PFSK-1 (cell line): ENCODE measurements around the gene THY1.

Experiments used
- FOXP2 ChIP-seq: optimal IDR thresholded peaks from 2 replicates; pipeline ENCODE3; 2011; ENCODE audit warnings: borderline replicate concordance, control low read depth, inconsistent platforms; ENCODE audit not compliant: insufficient read depth; ENCODE audit errors: extremely low read length, extremely low read depth
- POLR2AphosphoS5 ChIP-seq: IDR thresholded peaks from 2 replicates; pipeline ENCODE4 v1.6.1; 2012; ENCODE audit warnings: low read depth, mild to moderate bottlenecking, control low read depth, low read length, moderate library complexity
- REST ChIP-seq, 2 experiments: IDR thresholded peaks; 2 replicates each; pipeline versions ENCODE4 v1.6.1 to v1.8.0; 2011 to 2012; ENCODE audit warnings: low read depth in 2 of 2, low read length in 2 of 2, control low read depth in 1 of 2, inconsistent platforms in 1 of 2, mild to moderate bottlenecking in 1 of 2, moderate library complexity in 1 of 2; ENCODE audit not compliant: insufficient read depth in 1 of 2
- SIN3A ChIP-seq: IDR thresholded peaks from 2 replicates; pipeline ENCODE4 v1.6.1; 2012; ENCODE audit warnings: mild to moderate bottlenecking, low read length, moderate library complexity, borderline replicate concordance; ENCODE audit not compliant: insufficient read depth
- TAF1 ChIP-seq: IDR thresholded peaks from 2 replicates; pipeline ENCODE4 v1.6.1; 2012; ENCODE audit warnings: low read length, control low read depth, borderline replicate concordance; ENCODE audit not compliant: insufficient read depth

GRCh38 chr11:119436711-119437110 lies 13.7 kb upstream of the THY1 start:
- TF ChIP-seq POLR2AphosphoS5 (no peak), REST (IDR thresholded peaks at IDR 0.05; ENCODE audit: insufficient read depth in 1 of 2, low read depth in 2 of 2, low read length in 2 of 2) (no peak), TAF1 (no peak), SIN3A (no peak), FOXP2 (no peak)
